ENCODE data around the gene GABRR1. TPM values are rescaled to one million over a fixed set of nuclear protein-coding genes. Genes with fewer than 3 reads are reported as not detected.
"Not testable (repeated sequence)": the region's sequence is repeated elsewhere in the genome, so short reads cannot be mapped to it uniquely, and the experiment has no call there.

GABRR1 gene
- total RNA-seq, 1 experiment from 2014 or later, result 0.26 TPM

- H3K4me3 ChIP-seq, result no peak overlapping the region
- DNase-seq, result no peak
- no peak overlapping the region for H3K27ac ChIP-seq
- H3K27me3 ChIP-seq, result no peaks in the 10 kb centered on the region
- no peaks in the 10 kb centered on the region for H3K9me3 ChIP-seq (replicated peaks)
- H3K36me3 ChIP-seq, result no peaks in the 10 kb centered on the region
- H3K4me1 ChIP-seq, result no peaks in the 10 kb centered on the region
These were observed 83.2 kb downstream of the GABRR1 start for GRCh38 chr6:89133981-89134380.

- H3K9me3 ChIP-seq (replicated peaks), result no peaks in the 10 kb centered on the region
- H3K36me3 ChIP-seq, result no peaks in the 10 kb centered on the region
- no peak overlapping the region for H3K4me3 ChIP-seq
- H3K27me3 ChIP-seq, result no peaks in the 10 kb centered on the region
- DNase-seq, result no peak
- H3K27ac ChIP-seq, result no peak overlapping the region
- H3K4me1 ChIP-seq, result no peaks in the 10 kb centered on the region
These were observed 85.1 kb downstream of the GABRR1 start for GRCh38 chr6:89132057-89132456.

DNA sequence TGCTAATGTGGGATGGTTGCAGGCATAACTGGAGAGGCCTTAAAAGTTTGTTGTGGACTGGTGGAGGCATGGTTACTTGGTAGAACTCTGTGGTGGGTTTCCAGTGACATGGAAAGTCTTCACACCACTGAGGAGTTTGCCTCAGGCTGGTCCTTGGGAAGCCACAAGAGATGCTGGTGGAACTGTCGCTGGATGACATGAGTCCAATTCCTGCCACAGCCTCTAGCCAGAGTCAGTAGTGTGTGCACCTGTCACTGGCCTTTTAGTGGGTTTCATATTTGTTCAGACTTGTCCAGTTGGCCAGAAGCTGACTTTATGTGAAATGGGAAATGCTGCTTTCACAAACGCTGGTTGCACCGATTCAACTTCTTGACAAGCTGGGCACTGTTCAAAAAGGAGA lies 85.6 kb downstream of the GABRR1 start:
- Histone ChIP-seq H3K4me3 (no peak overlapping the region), H3K36me3 (no peaks in the 10 kb centered on the region), H3K27ac (no peak overlapping the region), H3K9me3 (replicated peaks) (no peaks in the 10 kb centered on the region), H3K4me1 (no peaks in the 10 kb centered on the region), H3K27me3 (no peaks in the 10 kb centered on the region)
- peak in 1 of 2 experiments; percentile 53 for DNase-seq

DNA sequence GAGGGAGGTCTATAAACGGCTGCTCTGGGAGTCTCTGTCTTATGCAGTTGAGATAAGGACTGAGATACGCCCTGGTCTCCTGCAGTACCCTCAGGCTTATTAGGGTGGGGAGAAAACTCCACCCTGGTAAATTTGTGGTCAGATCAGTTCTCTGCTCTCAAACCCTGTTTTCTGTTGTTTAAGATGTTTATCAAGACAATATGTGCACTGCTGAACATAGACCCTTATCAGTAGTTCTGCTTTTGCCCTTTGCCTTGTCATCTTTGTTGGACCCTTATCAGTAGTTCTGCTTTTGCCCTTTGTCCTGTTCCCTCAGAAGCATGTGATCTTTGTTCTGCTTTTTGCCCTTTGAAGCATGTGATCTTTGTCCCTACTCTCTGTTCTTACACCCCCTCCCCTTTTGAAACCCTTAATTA lies 88.9 kb downstream of the GABRR1 start:
- H3K36me3 ChIP-seq; H3K9me3 ChIP-seq (replicated peaks); H3K4me1 ChIP-seq; H3K27ac ChIP-seq; H3K4me3 ChIP-seq; DNase-seq; H3K27me3 ChIP-seq: not testable (repeated sequence)

Other genes starting within 250 kb of the GABRR1 start
- gene PNRC1, start 136.6 kb downstream of the GABRR1 start, total RNA-seq (2014; rRNA removed; shearing (Covaris generic)), result 51.8 and 54.8 TPM in 2 replicates
- gene SRSF12, start 99.3 kb downstream of the GABRR1 start, total RNA-seq (2014; rRNA removed; shearing (Covaris generic)), result 8.3 and 10.0 TPM in 2 replicates
- gene PM20D2, start 71.3 kb downstream of the GABRR1 start, total RNA-seq (2014; rRNA removed; shearing (Covaris generic)), result 51.9 and 57.8 TPM in 2 replicates
- gene GABRR2, start 97.9 kb upstream of the GABRR1 start, total RNA-seq (2014; rRNA removed; shearing (Covaris generic)), result 0.32 and 0.33 TPM in 2 replicates
- gene UBE2J1, start 135.4 kb upstream of the GABRR1 start, total RNA-seq (2014; rRNA removed; shearing (Covaris generic)), result 50.4 and 54.5 TPM in 2 replicates
- gene RRAGD, start 194.9 kb upstream of the GABRR1 start, total RNA-seq (2014; rRNA removed; shearing (Covaris generic)), result 61.3 and 63.8 TPM in 2 replicates
- 0.18 and 0.73 TPM in 2 replicates for gene ANKRD6, start 215.8 kb upstream of the GABRR1 start, total RNA-seq (2014; rRNA removed; shearing (Covaris generic))